Endothelial cell of umbilical vein (primary cell): ENCODE results near the gene FOCAD. TPM values are rescaled to one million over a fixed set of nuclear protein-coding genes. Genes with fewer than 3 reads are reported as not detected.

Source experiments
- BruUV-seq: library from RNA; stranded (reverse); fragments of 400-500 nt; replicated peaks from 2 replicates; lab custom pipeline; 2021; lab: Mats Ljungman, UMichigan
- CTCF ChIA-PET: fragments of 300-600, 350-600 bp; sonication (Branson Sonifier 250); formaldehyde crosslinking; loops from one replicate; lab custom pipeline; 2021; ENCODE audit warnings: antibody characterized with exemption, inconsistent platforms; lab: Charles Lee
- POLR2A ChIA-PET: fragments of 300-600, 350-600 bp; sonication (Branson Sonifier 250); formaldehyde crosslinking; loops from one replicate; lab custom pipeline; 2021; ENCODE audit warnings: antibody characterized with exemption, inconsistent platforms; lab: Charles Lee
- DNase-seq: peaks from one replicate; pipeline ENCODE4 v3.0.0-alpha.2; 2011; ENCODE audit warnings: low read depth, low spot score
- FAIRE-seq: peaks from 2 replicates; lab custom pipeline; 2011; peaks lifted over from hg19 to GRCh38; lab: Jason Lieb, UNC
- H2AFZ ChIP-seq: 2 replicates; pipeline ENCODE4 v1.6.0; 2012; ENCODE audit warnings: low read depth, low read length, control low read depth, inconsistent platforms
- H3K27ac ChIP-seq: 2 replicates; pipeline ENCODE4 v1.5.1; 2011; ENCODE audit warnings: low read depth, mild to moderate bottlenecking, control low read depth, low read length, moderate library complexity; ENCODE audit not compliant: insufficient read depth
- H3K27me3 ChIP-seq, 2 experiments: 2 replicates each; pipeline versions ENCODE4 v1.6.0 to v1.6.1; 2011; ENCODE audit warnings: low read length in 2 of 2, mixed read lengths in 1 of 2; ENCODE audit not compliant: control insufficient read depth in 2 of 2, insufficient read depth in 2 of 2
- H3K36me3 ChIP-seq, 2 experiments: 2 replicates in 1 of 2; 3 replicates in 1 of 2; pipeline ENCODE4 v1.5.1; 2011; ENCODE audit warnings: low read length in 2 of 2, mild to moderate bottlenecking in 1 of 2, moderate library complexity in 1 of 2; ENCODE audit not compliant: control insufficient read depth in 2 of 2, insufficient read depth in 2 of 2; ENCODE audit errors: extremely low read depth in 1 of 2
- H3K4me1 ChIP-seq: 3 replicates; pipeline ENCODE4 v1.5.1; 2011; ENCODE audit warnings: mild to moderate bottlenecking, low read length; ENCODE audit not compliant: control insufficient read depth, insufficient read depth; ENCODE audit errors: extremely low read depth
- H3K4me2 ChIP-seq: 2 replicates; pipeline ENCODE4 v1.6.1; 2011; ENCODE audit warnings: low read length, control low read depth, mixed read lengths; ENCODE audit not compliant: insufficient read depth
- H3K4me3 ChIP-seq, 3 experiments: fragments of 200-600 bp in 1 of 3; sonication (generic), shearing (Covaris generic) in 1 of 3; replicated peaks in 1 of 3; 2 replicates each; pipeline ENCODE4 v1.5.1; 2011 to 2016; ENCODE audit warnings: control low read depth in 3 of 3, low read length in 3 of 3, mild to moderate bottlenecking in 2 of 3, inconsistent platforms in 1 of 3, low read depth in 1 of 3, moderate library complexity in 1 of 3; ENCODE audit not compliant: insufficient read depth in 1 of 3
- H3K79me2 ChIP-seq: 2 replicates; pipeline ENCODE4 v1.6.0; 2012; ENCODE audit warnings: low read length, inconsistent platforms; ENCODE audit not compliant: control insufficient read depth, insufficient read depth
- H3K9ac ChIP-seq: replicated peaks from 2 replicates; pipeline ENCODE3; 2011; ENCODE audit warnings: low read length, control low read depth; ENCODE audit not compliant: insufficient read depth; ENCODE audit errors: extremely low read depth
- H3K9me1 ChIP-seq: replicated peaks from 3 replicates; pipeline ENCODE4 v1.6.0; 2011; ENCODE audit warnings: mild to moderate bottlenecking, low read length; ENCODE audit not compliant: control insufficient read depth, insufficient read depth; ENCODE audit errors: extremely low read depth
- H3K9me3 ChIP-seq: replicated peaks from 2 replicates; pipeline ENCODE4 v1.5.1; 2012; ENCODE audit warnings: low read length, inconsistent platforms; ENCODE audit not compliant: control insufficient read depth, insufficient read depth
- H4K20me1 ChIP-seq: replicated peaks from 2 replicates; pipeline ENCODE3; 2011; ENCODE audit warnings: mild to moderate bottlenecking, low read length; ENCODE audit not compliant: control insufficient read depth, insufficient read depth; ENCODE audit errors: extremely low read depth
- CTCF ChIP-seq, 2 donors: IDR thresholded peaks; 1 replicate in 1 of 2; 2 replicates in 1 of 2; pipeline ENCODE4 v1.5.1; 2011; ENCODE audit warnings: low read length in 2 of 2, mild to moderate bottlenecking in 2 of 2, moderate library complexity in 2 of 2, control low read depth in 1 of 2, inconsistent platforms in 1 of 2, low read depth in 1 of 2; ENCODE audit not compliant: insufficient read depth in 1 of 2; ENCODE audit errors: extremely low read depth in 1 of 2
- EZH2 ChIP-seq: IDR thresholded peaks from 2 replicates; pipeline ENCODE4 v1.6.1; 2012; ENCODE audit warnings: borderline replicate concordance, low read depth, mild to moderate bottlenecking, moderate library complexity, low read length, inconsistent platforms; ENCODE audit not compliant: severe bottlenecking
- FOS ChIP-seq: IDR thresholded peaks from 2 replicates; pipeline ENCODE4 v1.6.1; 2011; ENCODE audit warnings: mild to moderate bottlenecking, low read length, moderate library complexity, borderline replicate concordance; ENCODE audit not compliant: insufficient read depth
- GATA2 ChIP-seq: IDR thresholded peaks from 2 replicates; pipeline ENCODE4 v1.7.0; 2011; ENCODE audit warnings: low read depth, mild to moderate bottlenecking, moderate library complexity, mixed read lengths, low read length; ENCODE audit not compliant: insufficient read length, insufficient read depth
- JUN ChIP-seq: IDR thresholded peaks from 2 replicates; pipeline ENCODE4 v1.6.1; 2011; ENCODE audit warnings: borderline replicate concordance, low read depth; ENCODE audit not compliant: insufficient read length, insufficient read depth
- MAX ChIP-seq: IDR thresholded peaks from 2 replicates; pipeline ENCODE4 v1.6.1; 2011; ENCODE audit not compliant: insufficient read depth, insufficient read length
- MYC ChIP-seq: IDR thresholded peaks from one replicate; pipeline ENCODE4 v1.6.1; 2011; ENCODE audit warnings: mild to moderate bottlenecking, low read depth, low read length
- POLR2A ChIP-seq: IDR thresholded peaks from 2 replicates; pipeline ENCODE4 v1.6.1; 2012; ENCODE audit warnings: low read depth, mild to moderate bottlenecking, control low read depth, low read length
- POLR2AphosphoS5 ChIP-seq: IDR thresholded peaks from 2 replicates; pipeline ENCODE4 v1.6.1; 2012; ENCODE audit warnings: low read depth, mild to moderate bottlenecking, control low read depth, low read length, moderate library complexity; ENCODE audit not compliant: insufficient read depth
- dilution Hi-C: fragments of 300-500 bp; cut with MboI; formaldehyde crosslinking; loops from one replicate; pipeline ENCODE4 v1.15.0; 2019; ENCODE audit warnings: low sequenced_read_pairs; ENCODE audit not compliant: extremely low pct_ligation_motif_present
- intact Hi-C: fragments of 100-400 bp; cut with micrococcal nuclease; formaldehyde crosslinking; loops from one replicate; pipeline ENCODE4 v1.10.0; 2022
- polyA plus RNA-seq, 4 experiments: library from polyadenylated mRNA; depleted of rRNA in 3 of 4; stranded (reverse) in 3 of 4; unstranded in 1 of 4; fragments of >200 nt; gene quantifications; 2 replicates each; pipeline versions ENCODE4 v1.2.1 to v1.2.3, GENCODE V29; 2011 to 2012; ENCODE audit warnings: missing spikeins in 1 of 4
- total RNA-seq: library from RNA; stranded (reverse); gene quantifications from 2 replicates; pipeline ENCODE4 v1.2.3, GENCODE V29; 2021

FOCAD gene
- total and polyA plus RNA-seq, 2 donors (not counting 3 experiments of a cell fraction or from before 2014, with no cell fraction given): 26.7 to 66.9 TPM

GRCh38 chr9:20994486-20994885 is 310.4 kb downstream of the FOCAD start:
- TF ChIP-seq POLR2AphosphoS5 (no peak), GATA2 (no peak), EZH2 (no peak), POLR2A (no peak), JUN (no peak), FOS (no peak), MYC (no peak), MAX (no peak), CTCF (IDR thresholded peaks at IDR 0.05; ENCODE audit: extremely low read depth in 1 of 2, insufficient read depth in 1 of 2, low read depth in 1 of 2, low read length in 2 of 2) (no peak)
- peaks cover 2 to 10% of the 10 kb centered on the region in 2 experiments for H3K36me3 ChIP-seq
- intact Hi-C loops (no loop called here), dilution Hi-C loops (no loop called here)
- ChIA-PET CTCF (interaction anchor here (0.6 to 2.4 kb wide), 3 partner anchors 13 to 147 kb away, joined by 3 to 8 read pairs (median 3); partner anchors contain the start of gene IFNW1), POLR2A (no interaction called here)
- H3K79me2 ChIP-seq: no peaks in the 10 kb centered on the region
- H3K9me1 ChIP-seq: no peaks in the 10 kb centered on the region
- H3K4me3 ChIP-seq: no peak overlapping the region
- FAIRE-seq (no peak), DNase-seq (no peak)
- H3K4me1 ChIP-seq: no peaks in the 10 kb centered on the region
- H3K9ac ChIP-seq: no peak overlapping the region
- no TSS peak for BruUV-seq
- no peaks in the 10 kb centered on the region for H3K27me3 ChIP-seq
- no peaks in the 10 kb centered on the region for H3K9me3 ChIP-seq
- H3K4me2 ChIP-seq: no peak overlapping the region
- H2AFZ ChIP-seq: no peak overlapping the region
- no peak overlapping the region for H3K27ac ChIP-seq
- no peaks in the 10 kb centered on the region for H4K20me1 ChIP-seq
